GM19099 (cell line): ENCODE measurements around the gene HS3ST5.

ENCODE experiments used
- POLR2A ChIP-seq: IDR thresholded peaks from 3 replicates; pipeline ENCODE4 v1.6.1; 2011; ENCODE audit warnings: low read depth; ENCODE audit not compliant: insufficient read length; ENCODE audit errors: extremely low read depth

HS3ST5 gene

GRCh38 chr6:114135363-114135971 is 207.4 kb downstream of the HS3ST5 start:
- no peak for TF ChIP-seq POLR2A

- TF ChIP-seq POLR2A: no peak
Measured at GRCh38 chr6:114133816-114134215, 209.0 kb downstream of the HS3ST5 start.

- no peak for TF ChIP-seq POLR2A
Measured at GRCh38 chr6:114131945-114132344, 210.9 kb downstream of the HS3ST5 start.

GRCh38 chr6:114125576-114125975 is 217.2 kb downstream of the HS3ST5 start:
- no peak for TF ChIP-seq POLR2A

GRCh38 chr6:114121913-114122662 is 220.7 kb downstream of the HS3ST5 start:
- TF ChIP-seq POLR2A: no peak

- no peak for TF ChIP-seq POLR2A
Measured at GRCh38 chr6:114119056-114119455, 223.8 kb downstream of the HS3ST5 start.

- TF ChIP-seq POLR2A: no peak
Measured at GRCh38 chr6:114115652-114116051, 227.2 kb downstream of the HS3ST5 start.

- TF ChIP-seq POLR2A: no peak
Measured at GRCh38 chr6:114108119-114109002, 234.5 kb downstream of the HS3ST5 start.

- no peak for TF ChIP-seq POLR2A
Measured at GRCh38 chr6:114106020-114106419, 236.8 kb downstream of the HS3ST5 start.

- TF ChIP-seq POLR2A: no peak
Measured at GRCh38 chr6:114101255-114101654, 241.6 kb downstream of the HS3ST5 start.

GRCh38 chr6:114100215-114100994 is 242.4 kb downstream of the HS3ST5 start:
- no peak for TF ChIP-seq POLR2A

- TF ChIP-seq POLR2A: no peak
Measured at GRCh38 chr6:114096561-114097172, 246.2 kb downstream of the HS3ST5 start.

GRCh38 chr6:114092943-114093342 is 249.9 kb downstream of the HS3ST5 start:
- TF ChIP-seq POLR2A: no peak

- no peak for TF ChIP-seq POLR2A
Measured at GRCh38 chr6:114090626-114091025, 252.2 kb downstream of the HS3ST5 start.

- no peak for TF ChIP-seq POLR2A
Measured at GRCh38 chr6:114087496-114087895, 255.3 kb downstream of the HS3ST5 start.

GRCh38 chr6:114085211-114085610 is 257.6 kb downstream of the HS3ST5 start:
- no peak for TF ChIP-seq POLR2A
